HG02588 (cell line): ENCODE data around the gene DCLRE1C.
"Not testable (repeated sequence)": the region's sequence is repeated elsewhere in the genome, so short reads cannot be mapped to it uniquely, and the experiment has no call there.

Source experiments
- ATAC-seq: cut with Tn5 transposase; IDR thresholded peaks from one replicate; pipeline ENCODE4 v1.9.1; 2021; ENCODE audit warnings: mild to moderate bottlenecking, moderate library complexity; ENCODE audit not compliant: unreplicated experiment

Gene DCLRE1C

GRCh38 chr10:14889318-14889717 lies 64.6 kb downstream of the DCLRE1C start:
- ATAC-seq: no peak

GRCh38 chr10:14884082-14884481 lies 69.8 kb downstream of the DCLRE1C start:
- ATAC-seq: no peak

GRCh38 chr10:14880229-14880628 lies 73.7 kb downstream of the DCLRE1C start:
- no peak for ATAC-seq

- no peak for ATAC-seq
Measured at GRCh38 chr10:14879928-14880193, 74.0 kb downstream of the DCLRE1C start.

GRCh38 chr10:14879124-14879927 lies 74.6 kb downstream of the DCLRE1C start:
- no peak for ATAC-seq

- peak; percentile 93 for ATAC-seq
Measured at GRCh38 chr10:14878266-14879123, 75.4 kb downstream of the DCLRE1C start, which contains the start of gene SUV39H2. Gene SUV39H2 (plus strand): TSS chr10:14878866. CDS start chr10:14878889, 23 bp downstream.

GRCh38 chr10:14876764-14877163 lies 77.1 kb downstream of the DCLRE1C start:
- no peak for ATAC-seq

- ATAC-seq: no peak
Measured at GRCh38 chr10:14875941-14876340, 78.0 kb downstream of the DCLRE1C start.

GRCh38 chr10:14873090-14873760 lies 80.7 kb downstream of the DCLRE1C start:
- ATAC-seq: peak; percentile 44

- not testable (repeated sequence) for ATAC-seq
Measured at GRCh38 chr10:14864871-14865270, 89.0 kb downstream of the DCLRE1C start.

GRCh38 chr10:14864466-14864865 lies 89.4 kb downstream of the DCLRE1C start:
- ATAC-seq: not testable (repeated sequence)

- ATAC-seq: no peak
Measured at GRCh38 chr10:14860791-14861190, 93.1 kb downstream of the DCLRE1C start.

- no peak for ATAC-seq
Measured at GRCh38 chr10:14859775-14860174, 94.1 kb downstream of the DCLRE1C start.

- no peak for ATAC-seq
Measured at GRCh38 chr10:14859043-14859442, 94.9 kb downstream of the DCLRE1C start.

GRCh38 chr10:14858338-14858960 lies 95.4 kb downstream of the DCLRE1C start:
- no peak for ATAC-seq

GRCh38 chr10:14855453-14855852 lies 98.4 kb downstream of the DCLRE1C start:
- no peak for ATAC-seq

GRCh38 chr10:14852236-14852635 lies 101.7 kb downstream of the DCLRE1C start:
- ATAC-seq: no peak
